DMS 273 (cell line): ENCODE data around the gene KRTAP10-3.
A peak's percentile ranks its signal among the peaks of the same experiment; 100 is the strongest.

Source experiments
- DNase-seq: peaks from one replicate; lab custom pipeline; 2025; ENCODE audit not compliant: unreplicated experiment; lab: John Stamatoyannopoulos, UW

KRTAP10-3 gene

GRCh38 chr21:44530221-44530902 lies 28.2 kb downstream of the KRTAP10-3 start:
- DNase-seq: peak; percentile 64

- no peak for DNase-seq
Observed at GRCh38 chr21:44529503-44530125, 29.0 kb downstream of the KRTAP10-3 start.

GRCh38 chr21:44529011-44529421 lies 29.6 kb downstream of the KRTAP10-3 start:
- DNase-seq: no peak

GRCh38 chr21:44528634-44528995 lies 30.0 kb downstream of the KRTAP10-3 start:
- no peak for DNase-seq

GRCh38 chr21:44527983-44528633 lies 30.5 kb downstream of the KRTAP10-3 start:
- no peak for DNase-seq

- no peak for DNase-seq
Observed at GRCh38 chr21:44527156-44527982, 31.2 kb downstream of the KRTAP10-3 start.

GRCh38 chr21:44526096-44526997 lies 32.2 kb downstream of the KRTAP10-3 start:
- no peak for DNase-seq

GRCh38 chr21:44525391-44526095 lies 33.1 kb downstream of the KRTAP10-3 start:
- no peak for DNase-seq

- DNase-seq: no peak
Observed at GRCh38 chr21:44524414-44525371, 33.9 kb downstream of the KRTAP10-3 start.

- DNase-seq: no peak
Observed at GRCh38 chr21:44523567-44524413, 34.8 kb downstream of the KRTAP10-3 start.

- DNase-seq: no peak
Observed at GRCh38 chr21:44522753-44523204, 35.8 kb downstream of the KRTAP10-3 start.

GRCh38 chr21:44521928-44522752 lies 36.5 kb downstream of the KRTAP10-3 start:
- DNase-seq: no peak

GRCh38 chr21:44521301-44521927 lies 37.2 kb downstream of the KRTAP10-3 start:
- no peak for DNase-seq

- no peak for DNase-seq
Observed at GRCh38 chr21:44520326-44521300, 38.0 kb downstream of the KRTAP10-3 start.
